NCI-H187 (cell line): ENCODE measurements around the gene PTPRD.

Source experiments
- DNase-seq, 2 experiments: peaks; one replicate each; lab custom pipeline; 2025; lab: John Stamatoyannopoulos, UW

The PTPRD gene

DNA sequence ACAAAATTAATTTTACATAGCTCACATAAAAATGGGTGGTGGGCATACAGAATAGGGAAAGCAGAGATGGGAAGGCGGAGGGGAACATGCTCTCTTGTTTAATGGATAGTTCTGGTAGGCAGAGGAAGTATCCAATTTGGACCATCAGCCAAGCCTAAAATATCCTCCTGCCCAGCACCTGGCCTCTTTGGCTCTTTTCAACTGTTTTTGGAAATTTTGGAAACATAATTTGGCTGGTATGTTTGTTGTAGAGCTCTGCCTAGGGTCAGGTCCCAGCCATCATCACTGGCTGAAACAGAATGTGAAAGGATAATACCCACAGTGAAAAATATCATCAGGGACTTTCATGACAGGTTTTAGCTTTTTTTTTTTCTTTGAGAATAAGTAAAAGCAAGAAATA lies 2345.9 kb downstream of the PTPRD start:
- no peak for DNase-seq

DNA sequence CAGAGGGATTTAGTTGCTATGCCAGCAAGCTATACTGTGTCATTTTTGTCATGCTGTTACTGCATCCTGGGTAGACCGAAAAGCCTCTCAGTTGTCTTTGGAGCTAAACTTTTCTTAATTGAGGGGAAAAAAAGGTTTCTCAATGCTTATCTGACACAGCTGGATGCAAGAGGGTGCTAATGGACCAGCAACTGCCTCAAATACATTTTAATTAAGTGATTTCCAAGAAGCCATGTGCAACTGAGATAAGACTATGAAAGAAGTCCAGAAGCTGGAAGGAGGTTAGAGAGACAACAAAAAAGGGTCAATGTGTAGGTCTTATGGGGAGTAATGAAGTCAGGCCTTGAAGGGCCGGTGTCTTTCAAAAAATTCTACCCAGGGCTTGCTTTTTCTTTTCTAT lies 2347.5 kb downstream of the PTPRD start:
- no peak for DNase-seq
